HG03139 (cell line): ENCODE measurements around the gene TFCP2.

Experiments
- ATAC-seq: cut with Tn5 transposase; IDR thresholded peaks from one replicate; pipeline ENCODE4 v1.9.1; 2021; ENCODE audit not compliant: unreplicated experiment

TFCP2 gene

GRCh38 chr12:51197736-51198567 lies 25.0 kb upstream of the TFCP2 start:
- ATAC-seq, result no peak

GRCh38 chr12:51196547-51196946 lies 23.6 kb upstream of the TFCP2 start:
- no peak for ATAC-seq

DNA sequence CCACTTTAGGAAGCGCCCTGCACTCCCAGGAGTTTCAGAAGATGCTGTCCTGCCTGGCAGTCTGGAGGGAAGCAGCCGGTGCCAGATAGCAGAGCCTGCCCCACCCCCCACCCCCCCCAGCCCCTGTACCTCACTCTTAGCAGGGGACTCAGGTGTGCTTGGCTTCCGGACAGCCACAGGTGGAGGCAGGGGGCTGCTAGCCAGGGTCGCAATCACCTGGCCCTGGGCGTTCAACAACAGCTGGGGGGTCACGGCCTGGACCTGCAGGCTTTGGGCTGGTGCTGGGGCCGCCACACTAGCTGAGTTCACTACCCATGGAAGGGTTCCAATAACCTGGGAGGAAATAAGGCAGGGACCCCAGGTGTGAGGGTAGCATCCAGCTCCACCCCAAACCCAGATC lies 22.9 kb upstream of the TFCP2 start:
- ATAC-seq, result no peak

GRCh38 chr12:51192284-51192671 lies 19.3 kb upstream of the TFCP2 start:
- no peak for ATAC-seq

- ATAC-seq, result no peak
Measured at GRCh38 chr12:51191516-51192283, 18.8 kb upstream of the TFCP2 start.

GRCh38 chr12:51190820-51191219 lies 17.9 kb upstream of the TFCP2 start:
- no peak for ATAC-seq

GRCh38 chr12:51189790-51190355 lies 16.9 kb upstream of the TFCP2 start:
- no peak for ATAC-seq

GRCh38 chr12:51188359-51189051 lies 15.6 kb upstream of the TFCP2 start:
- peak; percentile 49 for ATAC-seq

DNA sequence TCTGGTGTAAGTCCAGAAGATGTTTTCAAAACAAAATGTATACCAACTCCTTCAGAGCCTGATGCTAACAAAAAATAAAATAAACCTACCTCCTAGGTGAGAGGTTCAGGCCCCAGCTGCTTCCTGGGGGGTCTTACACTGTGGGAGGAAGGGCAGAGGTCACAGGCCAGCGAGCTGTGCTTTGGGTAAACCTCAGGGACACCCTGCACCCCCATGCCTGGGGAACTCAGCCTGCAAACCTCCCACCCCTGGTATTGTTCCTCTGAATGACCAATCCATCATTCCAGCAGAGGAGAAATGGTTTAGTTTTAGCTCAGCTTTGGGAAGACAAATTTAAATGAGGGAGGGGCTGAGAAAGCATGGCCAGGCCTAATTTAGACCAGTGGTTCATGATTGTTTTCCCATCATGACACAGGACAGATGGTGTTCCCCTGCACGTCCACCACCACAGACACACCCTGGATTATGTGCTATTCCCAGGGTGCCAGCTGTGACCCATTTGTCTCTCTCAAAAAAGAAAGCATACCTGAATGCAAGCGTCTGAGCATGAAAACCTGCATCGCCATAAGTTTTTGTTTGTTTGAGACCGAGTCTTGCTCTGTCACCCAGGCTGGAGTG lies 14.5 kb upstream of the TFCP2 start:
- ATAC-seq, result no peak

DNA sequence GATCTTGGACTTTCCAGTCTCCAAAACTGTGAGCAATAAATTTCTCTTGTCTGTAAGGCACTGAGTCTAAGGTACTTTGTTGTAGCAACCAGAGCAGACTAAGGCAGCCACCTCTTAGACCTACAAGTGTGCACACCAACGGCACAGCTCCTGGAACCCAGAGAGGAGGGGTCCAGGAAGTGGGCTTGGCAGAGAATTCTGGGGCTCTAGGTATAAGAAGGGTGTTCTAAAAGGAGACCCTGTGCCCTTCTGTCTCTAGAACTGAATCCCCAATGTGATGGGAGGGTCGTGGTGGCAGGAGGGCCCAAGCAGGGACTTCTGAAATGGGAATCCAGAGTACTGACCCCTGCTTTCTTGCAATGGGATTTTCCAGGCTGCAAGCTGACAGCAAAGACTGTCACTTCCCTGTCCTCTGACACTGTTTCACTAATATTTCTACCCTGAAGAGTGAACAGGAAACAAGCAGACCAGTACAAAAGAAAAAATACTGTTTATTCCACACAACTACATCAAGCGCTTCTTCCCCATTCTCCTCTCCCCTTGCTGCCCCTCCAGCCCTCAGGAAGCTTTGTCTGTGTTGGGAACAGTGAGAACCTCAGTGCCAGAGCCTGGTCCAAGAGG lies 13.6 kb upstream of the TFCP2 start:
- ATAC-seq, result no peak

GRCh38 chr12:51185171-51185717 lies 12.3 kb upstream of the TFCP2 start:
- no peak for ATAC-seq

- no peak for ATAC-seq
Measured at GRCh38 chr12:51183816-51184215, 10.9 kb upstream of the TFCP2 start.

DNA sequence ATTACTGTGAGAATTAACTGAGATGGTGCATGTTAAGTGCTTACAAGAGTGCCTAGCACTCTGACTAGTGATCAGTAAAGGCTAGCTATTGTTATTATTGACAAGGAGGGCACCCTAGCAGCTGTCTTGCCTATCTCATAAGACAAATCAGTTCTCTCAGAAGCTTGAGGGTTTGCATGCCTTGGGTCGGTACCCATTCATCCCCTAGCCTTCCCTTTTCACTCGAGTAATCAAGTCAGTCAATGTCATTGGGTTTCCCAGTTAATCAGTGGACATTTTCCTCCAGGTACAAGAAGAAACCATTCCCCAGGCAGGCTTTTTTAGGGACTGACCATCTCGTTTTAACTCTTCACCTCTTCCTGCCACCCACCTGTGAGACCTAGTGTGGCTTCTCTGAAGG lies 10.4 kb upstream of the TFCP2 start:
- ATAC-seq, result no peak

GRCh38 chr12:51181558-51181957 lies 8.6 kb upstream of the TFCP2 start:
- ATAC-seq, result no peak

- ATAC-seq, result no peak
Measured at GRCh38 chr12:51177897-51178296, 5.0 kb upstream of the TFCP2 start.

DNA sequence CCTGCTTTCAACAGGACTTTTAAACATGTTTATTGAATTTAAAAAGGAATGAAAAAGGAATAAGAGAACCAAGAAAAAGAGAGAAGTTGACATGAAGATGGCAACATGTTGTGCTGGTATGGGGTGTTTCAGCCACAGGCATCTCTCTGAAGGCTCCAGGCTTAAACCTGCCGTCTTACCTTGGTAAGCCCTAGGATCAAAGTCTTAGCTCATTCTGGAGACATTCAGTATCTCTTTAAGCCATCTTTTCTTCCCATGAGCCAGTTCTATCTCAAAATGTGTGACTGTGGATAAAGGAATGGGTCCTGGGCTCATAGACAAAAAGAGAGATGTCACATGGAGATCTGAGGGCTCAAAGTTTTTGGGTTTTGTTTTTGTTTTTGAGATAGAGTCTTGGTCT lies 1.6 kb upstream of the TFCP2 start:
- no peak for ATAC-seq

DNA sequence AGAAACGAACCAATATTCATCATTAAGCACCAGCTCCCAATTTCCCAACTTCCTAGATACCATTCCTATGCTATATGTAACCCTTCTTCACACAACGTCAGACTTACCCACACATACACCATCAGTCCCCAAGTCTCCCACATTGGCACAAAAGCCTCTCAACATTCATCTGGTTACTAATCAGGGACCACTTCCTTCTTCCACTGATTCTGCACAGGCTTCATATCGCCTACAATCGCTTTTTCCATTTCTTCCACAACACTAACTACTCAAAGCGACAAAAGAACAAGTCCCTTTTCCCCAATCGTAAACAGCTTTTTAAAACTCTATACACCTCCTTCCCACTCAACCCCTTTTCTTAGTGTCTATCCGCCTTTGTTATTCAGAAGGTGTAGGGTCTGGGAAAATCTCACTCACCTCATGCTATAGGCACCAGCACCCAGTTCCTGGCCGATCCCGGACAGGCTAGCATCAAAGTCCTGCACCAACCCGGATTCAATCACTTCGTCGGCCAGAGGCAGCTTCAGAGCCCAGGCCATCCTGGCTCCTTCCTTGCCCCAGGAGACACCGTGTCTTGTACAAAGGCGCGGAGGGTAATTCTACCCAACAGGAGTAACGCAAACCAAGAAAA lies 936 bp downstream of the TFCP2 start:
- ATAC-seq, result no peak

DNA sequence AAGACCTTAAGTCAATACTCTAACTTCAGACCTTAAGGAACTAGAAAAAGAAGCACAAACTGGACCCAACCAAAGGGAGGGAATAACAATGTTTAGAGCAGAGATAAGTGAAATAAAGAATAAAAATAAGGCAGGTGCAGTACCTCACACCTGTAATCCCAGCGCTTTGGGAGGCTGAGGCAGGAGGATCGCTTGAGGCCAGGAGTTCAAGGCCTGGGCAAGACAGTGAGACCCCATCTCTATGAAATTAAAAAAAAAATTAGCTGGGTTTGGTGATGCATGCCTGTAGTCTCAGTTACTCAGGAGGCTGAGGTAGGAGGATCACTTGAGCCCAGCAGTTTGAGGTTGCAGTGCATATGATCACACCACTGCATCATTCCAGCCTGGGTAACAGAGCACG lies 9.1 kb downstream of the TFCP2 start:
- ATAC-seq, result no peak

GRCh38 chr12:51162217-51162616 lies 10.7 kb downstream of the TFCP2 start:
- ATAC-seq, result no peak
